NCI-H2227 (cell line): ENCODE results near the gene EFCAB12.
"Not testable (repeated sequence)": the region's sequence is repeated elsewhere in the genome, so short reads cannot be mapped to it uniquely, and the experiment has no call there.

Source experiments
- DNase-seq: peaks from one replicate; lab custom pipeline; 2025; ENCODE audit not compliant: unreplicated experiment; lab: John Stamatoyannopoulos, UW

The EFCAB12 gene

DNA sequence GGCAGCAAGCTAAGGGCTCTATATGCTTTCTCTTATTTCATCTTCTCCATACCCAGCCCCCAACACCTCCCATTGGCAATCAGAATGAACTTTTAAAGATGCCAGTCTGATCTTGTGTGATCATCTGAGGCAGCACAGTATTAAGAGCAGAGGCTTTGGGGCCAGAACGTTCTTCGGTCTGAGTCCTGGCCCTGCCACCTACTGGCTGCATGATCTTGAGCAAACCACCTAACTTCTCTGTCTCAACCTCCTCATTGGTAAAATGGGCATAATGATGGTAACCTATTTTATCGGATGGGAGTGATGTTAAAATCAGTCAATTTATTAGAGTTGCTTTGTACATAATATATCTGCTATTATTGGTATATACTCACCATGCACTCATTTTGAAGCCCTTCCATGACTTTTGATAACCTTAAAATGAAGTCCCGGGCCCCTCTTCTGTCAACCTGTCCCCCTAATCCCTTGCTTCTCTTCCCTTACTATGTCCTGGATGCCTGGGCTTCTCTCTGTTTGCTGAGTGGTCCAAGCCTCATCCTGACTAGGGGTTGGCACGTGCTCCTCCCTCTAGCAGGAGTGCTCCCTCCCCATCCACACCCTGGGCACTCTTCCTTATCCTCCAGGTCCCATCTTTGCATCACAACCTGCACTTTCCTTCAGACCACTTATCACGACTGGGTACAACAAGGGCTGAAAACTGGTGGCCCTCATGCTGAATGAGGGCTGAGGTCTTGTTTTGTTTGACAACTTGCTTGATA lies 6.3 kb downstream of the EFCAB12 start:
- DNase-seq: no peak

- no peak for DNase-seq
These were observed 7.1 kb downstream of the EFCAB12 start for GRCh38 chr3:129421236-129421883.

- DNase-seq: no peak
These were observed 9.0 kb downstream of the EFCAB12 start for GRCh38 chr3:129419476-129419875.

DNA sequence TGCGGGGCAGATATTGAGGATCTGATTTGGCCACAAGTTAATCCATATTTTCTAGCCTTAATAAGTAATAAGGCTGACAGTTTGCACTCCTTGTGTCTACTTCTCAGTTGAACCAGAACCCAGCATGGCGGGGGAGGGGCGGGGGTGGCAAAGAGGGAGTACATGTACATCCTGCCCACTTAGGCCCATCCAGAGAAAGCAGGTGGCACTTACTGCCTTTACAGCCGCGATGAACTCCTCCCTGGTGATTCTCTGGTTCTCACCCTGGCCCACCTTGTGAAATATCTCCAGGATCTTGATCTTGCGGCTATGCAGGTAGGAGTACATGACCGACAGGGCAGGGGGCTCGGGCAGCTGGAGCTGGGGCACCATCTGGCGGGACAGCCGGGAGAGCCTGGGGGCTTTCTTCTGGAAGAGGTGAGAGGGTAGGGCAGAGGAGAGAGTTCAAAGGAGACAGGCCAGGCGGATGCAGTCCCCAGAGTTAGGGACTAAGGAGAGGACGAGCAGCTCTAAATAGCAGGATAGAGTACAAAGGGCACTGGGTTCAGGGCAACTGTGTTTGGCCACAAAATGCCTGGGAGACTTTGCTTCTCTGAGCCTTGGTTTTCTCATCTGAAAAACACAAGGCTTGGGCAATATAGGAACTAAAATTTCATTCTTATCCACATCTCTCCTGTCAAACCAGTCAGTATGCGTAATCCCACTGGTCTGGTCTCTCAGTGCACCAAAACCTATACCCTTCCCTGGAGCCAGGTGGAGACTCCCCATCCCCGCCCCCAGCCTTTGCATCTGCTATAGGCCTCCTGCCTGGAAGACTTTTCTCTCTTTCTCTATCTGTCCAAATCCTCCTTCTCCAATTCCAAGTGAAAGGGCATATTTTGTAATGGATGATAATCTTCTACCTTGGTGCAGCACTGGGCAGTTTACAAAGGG lies 10.1 kb downstream of the EFCAB12 start:
- DNase-seq: no peak

DNA sequence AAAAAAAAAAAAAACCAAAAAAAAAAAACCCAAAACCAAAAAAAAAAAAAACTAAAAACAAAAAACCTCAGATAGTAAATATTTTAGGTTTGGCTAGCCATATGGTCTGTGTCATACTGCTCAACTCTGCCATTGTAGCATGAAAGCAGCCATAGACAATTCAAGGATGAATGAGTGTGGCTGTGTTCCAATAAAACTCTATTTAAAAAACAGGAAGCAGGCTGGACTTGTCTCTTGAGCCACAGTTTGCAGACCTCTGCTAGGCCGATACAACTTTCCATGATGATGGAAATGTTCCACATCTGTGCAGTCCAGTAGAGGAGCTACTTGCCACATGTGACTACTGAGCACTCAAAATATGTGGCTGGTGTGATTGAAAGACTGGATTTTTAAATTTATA lies 11.1 kb downstream of the EFCAB12 start:
- DNase-seq: no peak

DNA sequence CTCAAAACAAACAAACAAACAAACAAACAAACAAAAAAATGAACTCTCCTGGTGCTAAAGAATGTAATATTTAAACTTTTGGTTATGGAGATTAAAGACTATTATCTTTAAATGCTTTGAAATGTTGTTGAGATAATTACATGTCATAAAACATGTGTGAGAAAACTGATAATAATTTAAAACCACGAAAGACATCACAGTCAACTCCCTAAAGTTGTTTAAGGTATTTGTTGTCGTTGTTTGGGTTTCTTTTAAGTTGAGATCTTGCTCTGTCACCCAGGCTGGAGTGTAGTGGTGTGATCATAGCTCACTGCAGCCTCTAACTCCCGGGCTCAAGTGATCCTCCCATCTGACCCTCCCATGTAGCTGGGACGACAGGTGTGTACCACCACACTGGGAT lies 12.0 kb downstream of the EFCAB12 start:
- no peak for DNase-seq

GRCh38 chr3:129415830-129416229 lies 12.6 kb downstream of the EFCAB12 start:
- no peak for DNase-seq

DNA sequence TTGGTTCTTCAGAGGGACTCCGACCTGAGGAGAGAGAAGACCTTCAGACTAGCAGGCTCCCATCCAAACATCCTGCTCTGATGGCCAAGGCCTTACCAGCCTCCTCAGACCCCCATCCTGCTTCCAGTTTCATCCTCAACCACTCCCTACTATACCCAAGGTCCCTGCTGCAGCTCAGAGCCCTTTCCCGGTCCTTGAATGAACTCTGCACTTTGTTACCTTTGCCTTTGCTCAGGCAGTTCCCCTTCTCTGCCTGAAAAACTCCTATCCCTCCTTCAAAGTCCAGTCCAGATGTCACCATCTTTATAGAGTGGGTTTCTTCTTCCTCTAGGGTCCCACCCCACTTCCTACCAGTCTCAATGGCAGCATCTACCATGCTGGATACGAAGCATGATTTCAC lies 13.1 kb downstream of the EFCAB12 start:
- no peak for DNase-seq

- DNase-seq: no peak
These were observed 14.5 kb downstream of the EFCAB12 start for GRCh38 chr3:129413687-129414506.

- DNase-seq: not testable (repeated sequence)
These were observed 15.2 kb downstream of the EFCAB12 start for GRCh38 chr3:129413238-129413637.

DNA sequence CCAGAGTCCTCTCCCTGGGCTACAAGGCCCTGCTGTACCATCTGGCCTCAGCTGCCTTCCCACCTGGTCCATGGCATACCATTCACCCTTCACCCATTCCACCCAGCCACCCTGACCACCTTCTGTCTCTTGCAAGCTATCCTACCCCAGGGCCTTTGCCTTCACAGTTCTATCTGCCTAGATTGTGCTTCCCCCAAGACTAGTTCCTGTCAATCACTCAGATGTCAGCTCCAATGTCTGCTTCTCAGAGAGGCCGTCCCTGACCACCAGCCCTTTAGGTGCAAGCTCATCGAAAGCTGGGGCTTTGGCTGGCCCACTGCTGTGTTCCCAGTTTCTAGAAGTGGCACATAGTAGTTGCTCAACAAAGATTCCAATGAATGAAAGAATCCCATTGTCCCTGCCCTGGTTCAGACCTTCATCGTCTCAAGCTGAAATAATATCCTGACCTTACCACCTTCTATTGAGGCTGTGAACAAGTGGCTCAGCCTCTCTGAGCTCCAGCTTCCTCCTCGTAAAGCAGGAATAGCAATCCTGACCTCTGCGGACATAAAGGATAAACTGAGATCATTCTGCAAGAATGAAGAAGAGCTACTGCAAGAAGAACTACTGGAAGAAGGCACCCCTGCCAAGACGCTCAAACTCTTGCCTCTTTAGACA lies 15.8 kb downstream of the EFCAB12 start:
- no peak for DNase-seq

GRCh38 chr3:129410971-129411370 lies 17.5 kb downstream of the EFCAB12 start:
- no peak for DNase-seq

DNA sequence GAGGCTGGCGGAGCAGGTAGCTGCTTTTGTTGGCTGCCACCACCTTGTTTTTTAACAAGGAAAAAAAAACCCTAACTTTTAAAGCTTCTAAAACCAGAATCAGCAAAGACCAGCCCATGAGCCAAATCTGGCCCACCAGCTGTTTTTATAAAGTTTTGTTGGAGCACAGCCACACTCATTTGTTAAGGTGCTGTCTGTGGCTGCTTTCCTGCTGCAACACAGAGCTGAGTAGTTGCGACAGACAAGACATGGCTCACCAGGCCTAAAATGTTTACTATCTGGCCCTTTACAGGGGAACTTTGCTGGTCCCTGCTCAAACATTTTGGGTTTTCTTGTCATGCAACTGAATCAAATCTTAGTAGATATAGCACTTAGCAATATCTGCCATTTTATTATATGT lies 18.9 kb downstream of the EFCAB12 start:
- DNase-seq: no peak

DNA sequence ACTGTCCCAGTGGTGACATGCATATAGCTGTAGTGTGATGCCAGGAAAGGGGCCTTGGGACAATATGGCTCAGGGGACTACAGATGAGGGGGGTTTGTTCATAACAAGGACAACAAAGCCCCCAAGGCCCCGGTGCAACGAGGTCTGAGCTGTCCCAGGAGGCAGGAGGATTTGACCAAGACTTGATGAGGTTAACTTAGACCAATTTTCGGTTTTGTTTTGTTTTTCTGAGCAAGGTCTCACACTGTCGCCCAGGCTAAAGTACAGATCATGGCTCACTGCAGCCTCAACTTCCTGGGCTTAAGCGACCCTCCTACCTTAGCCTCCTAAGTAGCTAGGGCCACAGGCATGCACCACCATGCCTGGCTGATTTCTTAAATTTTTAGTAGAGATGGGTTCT lies 23.8 kb downstream of the EFCAB12 start:
- no peak for DNase-seq

GRCh38 chr3:129404130-129404529 lies 24.3 kb downstream of the EFCAB12 start:
- DNase-seq: no peak

- no peak for DNase-seq
These were observed 25.0 kb downstream of the EFCAB12 start for GRCh38 chr3:129403450-129403849.

DNA sequence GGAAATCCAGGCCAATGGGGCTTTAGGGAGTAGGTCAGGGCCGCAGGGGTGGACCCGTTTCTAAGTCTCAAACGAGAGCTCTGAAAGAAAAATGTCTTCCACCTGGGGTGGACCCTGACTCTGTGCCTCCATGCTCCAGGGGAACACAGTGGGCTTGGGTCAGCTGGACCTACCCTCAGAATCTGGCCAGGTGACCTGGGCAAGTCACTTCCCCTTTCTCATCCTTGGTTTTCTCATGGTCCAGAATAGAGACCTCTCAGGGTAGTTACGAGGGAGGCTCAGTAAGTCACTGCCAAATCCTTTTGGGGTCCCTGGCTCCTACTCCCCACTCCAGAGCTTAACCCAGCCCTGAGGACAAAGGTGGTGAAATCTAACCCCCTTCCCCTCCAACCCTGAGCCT lies 25.8 kb downstream of the EFCAB12 start:
- no peak for DNase-seq

GRCh38 chr3:129402210-129402609 lies 26.2 kb downstream of the EFCAB12 start:
- no peak for DNase-seq

DNA sequence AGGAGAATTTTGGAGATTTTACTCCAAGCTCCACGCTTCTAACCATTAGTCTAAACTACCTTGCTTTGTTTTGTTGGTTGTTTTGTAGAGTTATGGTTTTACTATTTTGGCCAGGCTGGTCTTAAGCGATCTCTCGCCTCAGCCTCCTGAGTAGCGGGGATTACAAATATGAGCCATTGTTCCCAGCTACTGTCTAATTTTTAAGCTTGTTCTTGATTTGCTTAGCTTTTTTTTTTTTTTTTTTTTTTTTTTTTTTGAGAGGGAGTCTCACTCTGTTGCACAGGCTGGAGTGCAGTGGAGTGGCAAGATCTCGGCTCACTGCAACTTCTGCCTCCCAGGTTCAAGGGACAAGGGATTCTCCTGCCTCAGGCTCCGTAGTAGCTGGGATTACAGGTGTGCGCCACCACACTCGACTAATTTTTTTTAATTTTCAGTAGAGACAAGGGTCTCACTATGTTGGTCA lies 28.5 kb downstream of the EFCAB12 start:
- no peak for DNase-seq
